HG03521 (cell line): Measurements from ENCODE around the gene TBC1D1.

ENCODE experiments used
- ATAC-seq: cut with Tn5 transposase; IDR thresholded peaks from one replicate; pipeline ENCODE4 v1.9.1; 2021; ENCODE audit warnings: mild to moderate bottlenecking, moderate library complexity; ENCODE audit not compliant: unreplicated experiment

Gene TBC1D1

GRCh38 chr4:38119668-38120385, 228.9 kb downstream of the TBC1D1 start:
- no peak for ATAC-seq

GRCh38 chr4:38120772-38121171, 229.9 kb downstream of the TBC1D1 start:
- no peak for ATAC-seq

GRCh38 chr4:38122060-38122459, 231.2 kb downstream of the TBC1D1 start:
- ATAC-seq: no peak

GRCh38 chr4:38123555-38123954, 232.7 kb downstream of the TBC1D1 start:
- ATAC-seq: no peak

GRCh38 chr4:38124961-38125360, 234.1 kb downstream of the TBC1D1 start:
- ATAC-seq: no peak

- ATAC-seq: no peak
These were observed 234.9 kb downstream of the TBC1D1 start for GRCh38 chr4:38125816-38126215.

- ATAC-seq: peak; percentile 32
These were observed 237.9 kb downstream of the TBC1D1 start for GRCh38 chr4:38128478-38129459.

- no peak for ATAC-seq
These were observed 238.8 kb downstream of the TBC1D1 start for GRCh38 chr4:38129460-38130227.

- no peak for ATAC-seq
These were observed 240.0 kb downstream of the TBC1D1 start for GRCh38 chr4:38130884-38131283.

GRCh38 chr4:38131371-38132091, 240.6 kb downstream of the TBC1D1 start:
- ATAC-seq: peak; percentile 23

- ATAC-seq: peak; percentile 75
These were observed 241.3 kb downstream of the TBC1D1 start for GRCh38 chr4:38132107-38132673.

GRCh38 chr4:38132843-38133662, 242.2 kb downstream of the TBC1D1 start:
- no peak for ATAC-seq

- ATAC-seq: no peak
These were observed 243.0 kb downstream of the TBC1D1 start for GRCh38 chr4:38133711-38134480.

GRCh38 chr4:38135201-38135600, 244.3 kb downstream of the TBC1D1 start:
- ATAC-seq: no peak

- no peak for ATAC-seq
These were observed 245.7 kb downstream of the TBC1D1 start for GRCh38 chr4:38136604-38137003.

GRCh38 chr4:38137080-38137479, 246.2 kb downstream of the TBC1D1 start:
- no peak for ATAC-seq

- ATAC-seq: no peak
These were observed 247.5 kb downstream of the TBC1D1 start for GRCh38 chr4:38138363-38138762.

- ATAC-seq: no peak
These were observed 248.3 kb downstream of the TBC1D1 start for GRCh38 chr4:38139187-38139586.
